ENCODE measurements around the gene BMP6.

DNA sequence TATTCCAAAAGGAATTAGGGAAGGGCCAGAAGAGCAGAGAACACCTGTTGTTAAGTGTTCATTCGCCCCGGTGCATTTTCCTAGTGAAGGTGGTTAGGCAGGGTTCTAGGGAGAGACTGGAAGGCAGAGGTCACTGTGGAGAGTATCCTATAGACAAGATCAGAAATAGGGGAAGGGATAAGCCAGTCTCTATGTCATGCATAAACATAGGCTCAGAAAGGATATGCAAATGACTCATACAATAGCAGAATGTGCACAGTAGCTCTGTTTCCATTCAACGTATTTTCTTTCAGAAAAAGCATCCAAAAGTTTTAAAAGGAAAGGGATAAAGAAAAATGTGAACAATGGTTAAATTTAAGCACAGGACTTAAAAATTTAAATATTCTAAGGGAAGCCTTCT lies 47.4 kb downstream of the BMP6 start:
- TF ChIP-seq CTCF (conservative IDR thresholded peaks at IDR 0.05; ENCODE audit: low read depth, low read length) (no peak), EZH2 (IDR thresholded peaks at IDR 0.05; ENCODE audit: low read length, unreplicated experiment) (no peak)

Data from PC-3 (cell line).